GM23338 (cell line): ENCODE data around the gene QSOX1. TPM values are rescaled to one million over a fixed set of nuclear protein-coding genes. Genes with fewer than 3 reads are reported as not detected.

Experiments used
- ATAC-seq: fragments of 200-7000 bp; cut with Tn5 transposase; 3 replicates; pipeline ENCODE4 v1.9.1; 2020
- DNase-seq: peaks from one replicate; pipeline ENCODE4 v3.0.0-alpha.2; 2015; ENCODE audit warnings: low spot score
- H2AFZ ChIP-seq: fragments of 200-600 bp; sonication (generic); 2 replicates; pipeline ENCODE4 v1.8.0; 2016; ENCODE audit warnings: antibody characterized with exemption, mild to moderate bottlenecking, moderate library complexity
- H3F3A ChIP-seq: fragments of 200-600 bp; sonication (generic); replicated peaks from 2 replicates; pipeline ENCODE4 v1.8.0; 2017; ENCODE audit warnings: antibody characterized with exemption, mixed run types, low read depth
- H3K27ac ChIP-seq: fragments of 200-600 bp; sonication (generic); 2 replicates; pipeline ENCODE4 v1.6.1; 2016; ENCODE audit warnings: low read depth
- H3K27me3 ChIP-seq: fragments of 200-600 bp; sonication (generic); 2 replicates; pipeline ENCODE4 v1.8.0; 2016; ENCODE audit warnings: mild to moderate bottlenecking, mixed run types, moderate library complexity; ENCODE audit not compliant: insufficient read depth
- H3K36me3 ChIP-seq: fragments of 200-600 bp; sonication (generic); 2 replicates; pipeline ENCODE4 v1.8.0; 2016; ENCODE audit warnings: mild to moderate bottlenecking; ENCODE audit not compliant: insufficient read depth
- H3K4me1 ChIP-seq: fragments of 200-600 bp; sonication (generic); 2 replicates; pipeline ENCODE4 v1.8.0; 2016; ENCODE audit warnings: mild to moderate bottlenecking, moderate library complexity; ENCODE audit not compliant: insufficient read depth
- H3K4me2 ChIP-seq: fragments of 200-600 bp; sonication (generic); 2 replicates; pipeline ENCODE4 v1.7.1; 2017; ENCODE audit warnings: mixed run types
- H3K4me3 ChIP-seq: fragments of 200-600 bp; sonication (generic); 2 replicates; pipeline ENCODE4 v1.6.1; 2016; ENCODE audit warnings: mixed run types
- H3K79me2 ChIP-seq: fragments of 200-600 bp; sonication (generic); replicated peaks from 2 replicates; pipeline ENCODE4 v1.8.0; 2017; ENCODE audit warnings: mild to moderate bottlenecking; ENCODE audit not compliant: insufficient read depth
- H3K9me2 ChIP-seq: fragments of 200-600 bp; sonication (generic); 2 replicates; pipeline ENCODE4 v1.8.0; 2017; ENCODE audit not compliant: insufficient read depth
- H4K20me1 ChIP-seq: fragments of 200-600 bp; sonication (generic); replicated peaks from 2 replicates; pipeline ENCODE4 v1.8.0; 2017; ENCODE audit warnings: mild to moderate bottlenecking; ENCODE audit not compliant: insufficient read depth
- H3K27ac Mint-ChIP-seq: 2 replicates; pipeline ENCODE4 v1.8.0; 2020; ENCODE audit warnings: inconsistent platforms, mild to moderate bottlenecking, moderate library complexity, mixed read lengths
- H3K27me3 Mint-ChIP-seq: 3 replicates; pipeline ENCODE4 v1.8.0; 2022; ENCODE audit warnings: low read depth, mild to moderate bottlenecking, moderate library complexity, mixed read lengths, inconsistent platforms; ENCODE audit not compliant: insufficient read depth, poor library complexity
- H3K36me3 Mint-ChIP-seq: 3 replicates; pipeline ENCODE4 v1.8.0; 2021; ENCODE audit warnings: low read depth, mild to moderate bottlenecking, inconsistent platforms, moderate library complexity, mixed read lengths
- H3K4me1 Mint-ChIP-seq: 3 replicates; pipeline ENCODE4 v1.8.0; 2020; ENCODE audit warnings: mild to moderate bottlenecking, inconsistent platforms, mixed read lengths
- H3K4me3 Mint-ChIP-seq: 3 replicates; pipeline ENCODE4 v1.8.0; 2021; ENCODE audit warnings: moderate library complexity, mild to moderate bottlenecking, inconsistent platforms, mixed read lengths
- H3K9me3 Mint-ChIP-seq: 3 replicates; pipeline ENCODE4 v1.8.0; 2020; ENCODE audit warnings: moderate library complexity, mild to moderate bottlenecking, inconsistent platforms, mixed read lengths
- CTCF ChIP-seq, 2 experiments: fragments of 200-600 bp in 1 of 2; sonication (generic) in 1 of 2; conservative IDR thresholded peaks; 2 replicates each; pipeline versions ENCODE4 v1.5.1 to v1.6.1; 2016 to 2017; ENCODE audit warnings: antibody characterized with exemption in 2 of 2, low read depth in 2 of 2, mild to moderate bottlenecking in 2 of 2, moderate library complexity in 1 of 2
- EZH2 ChIP-seq: fragments of 200-600 bp; sonication (generic); IDR thresholded peaks from one replicate; pipeline ENCODE4 v1.8.0; 2017; ENCODE audit warnings: antibody characterized with exemption, mild to moderate bottlenecking, low read depth; ENCODE audit not compliant: unreplicated experiment
- EZH2phosphoT487 ChIP-seq: fragments of 200-600 bp; sonication (generic); IDR thresholded peaks from one replicate; pipeline ENCODE4 v1.8.1; 2018; ENCODE audit warnings: antibody characterized with exemption; ENCODE audit not compliant: unreplicated experiment
- NANOG ChIP-seq: IDR thresholded peaks from 2 replicates; pipeline ENCODE4 v1.6.1; 2016; ENCODE audit warnings: antibody characterized with exemption, borderline replicate concordance
- POLR2AphosphoS5 ChIP-seq: IDR thresholded peaks from 2 replicates; pipeline ENCODE4 v1.6.1; 2016; ENCODE audit warnings: antibody characterized with exemption, low read depth
- ZNF114 ChIP-seq: fragments of 250-450 bp; sonication (Bioruptor Pico); IDR thresholded peaks from 2 replicates; pipeline ENCODE4 v1.5.0; 2020; ENCODE audit warnings: mild to moderate bottlenecking, moderate library complexity
- ZNF462 ChIP-seq: fragments of 250-450 bp; sonication (Bioruptor Pico); IDR thresholded peaks from 2 replicates; pipeline ENCODE4 v1.5.0; 2020; ENCODE audit warnings: mild to moderate bottlenecking, moderate library complexity
- polyA plus RNA-seq: library from polyadenylated mRNA; unstranded; fragments of >200 nt; fragmentation: Nextera tagmentation; extraction: Ambion mirVana; gene quantifications from 2 replicates; pipeline ENCODE4 v1.2.1, GENCODE V29; 2016
- total RNA-seq: library from RNA; depleted of rRNA; stranded (reverse); fragments of >200 nt; shearing (Covaris generic); gene quantifications from 2 replicates; pipeline ENCODE4 v1.2.3, GENCODE V29; 2014
- TF ChIP-seq, protein P1 (sequence below): IDR thresholded peaks from one replicate; pipeline ENCODE4 v1.6.1; 2018; ENCODE audit warnings: antibody characterized with exemption; ENCODE audit not compliant: unreplicated experiment

The QSOX1 gene
- total and polyA plus RNA-seq, 2 experiments from 2014 or later: 47.8 to 119 TPM

- peaks cover 78% of the 10 kb centered on the region for H3K4me1 Mint-ChIP-seq
These were observed 81.0 kb downstream of the QSOX1 start for GRCh38 chr1:180235502-180236239.

More at GRCh38 chr1:180235502-180236239, 81.0 kb downstream of the QSOX1 start:
- Histone ChIP-seq H2AFZ (peak overlapping the region; percentile 52), H3K4me3 (peak overlapping the region; percentile 62), H3K27me3 (peaks cover 81% of the 10 kb centered on the region), H3K27ac (no peak overlapping the region), H3K79me2 (0 out of 2 replicates have a peak, but pooled peaks cover 4% of the 10 kb centered on the region), H3K36me3 (no peaks in the 10 kb centered on the region), H3K4me1 (peaks cover 64% of the 10 kb centered on the region), H3F3A (peaks cover 34% of the 10 kb centered on the region), H3K9me2 (no peaks in the 10 kb centered on the region), H3K4me2 (peak overlapping the region; percentile 100), H4K20me1 (no peaks in the 10 kb centered on the region; the same call in 1 of the 2 replicates)
- Mint-ChIP-seq H3K27ac (no peak overlapping the region), H3K27me3 (peaks cover 77% of the 10 kb centered on the region), H3K36me3 (no peaks in the 10 kb centered on the region), H3K9me3 (no peaks in the 10 kb centered on the region; the same call in 2 of the 3 replicates), H3K4me3 (peak overlapping the region; percentile 77)
- ATAC-seq: peak; percentile 13
- peak; percentile 84 for DNase-seq
- no peak for TF ChIP-seq ZNF114 (CRISPR knock-in tag)
- peak; percentile 93 for TF ChIP-seq EZH2
- TF ChIP-seq, protein P1, sequence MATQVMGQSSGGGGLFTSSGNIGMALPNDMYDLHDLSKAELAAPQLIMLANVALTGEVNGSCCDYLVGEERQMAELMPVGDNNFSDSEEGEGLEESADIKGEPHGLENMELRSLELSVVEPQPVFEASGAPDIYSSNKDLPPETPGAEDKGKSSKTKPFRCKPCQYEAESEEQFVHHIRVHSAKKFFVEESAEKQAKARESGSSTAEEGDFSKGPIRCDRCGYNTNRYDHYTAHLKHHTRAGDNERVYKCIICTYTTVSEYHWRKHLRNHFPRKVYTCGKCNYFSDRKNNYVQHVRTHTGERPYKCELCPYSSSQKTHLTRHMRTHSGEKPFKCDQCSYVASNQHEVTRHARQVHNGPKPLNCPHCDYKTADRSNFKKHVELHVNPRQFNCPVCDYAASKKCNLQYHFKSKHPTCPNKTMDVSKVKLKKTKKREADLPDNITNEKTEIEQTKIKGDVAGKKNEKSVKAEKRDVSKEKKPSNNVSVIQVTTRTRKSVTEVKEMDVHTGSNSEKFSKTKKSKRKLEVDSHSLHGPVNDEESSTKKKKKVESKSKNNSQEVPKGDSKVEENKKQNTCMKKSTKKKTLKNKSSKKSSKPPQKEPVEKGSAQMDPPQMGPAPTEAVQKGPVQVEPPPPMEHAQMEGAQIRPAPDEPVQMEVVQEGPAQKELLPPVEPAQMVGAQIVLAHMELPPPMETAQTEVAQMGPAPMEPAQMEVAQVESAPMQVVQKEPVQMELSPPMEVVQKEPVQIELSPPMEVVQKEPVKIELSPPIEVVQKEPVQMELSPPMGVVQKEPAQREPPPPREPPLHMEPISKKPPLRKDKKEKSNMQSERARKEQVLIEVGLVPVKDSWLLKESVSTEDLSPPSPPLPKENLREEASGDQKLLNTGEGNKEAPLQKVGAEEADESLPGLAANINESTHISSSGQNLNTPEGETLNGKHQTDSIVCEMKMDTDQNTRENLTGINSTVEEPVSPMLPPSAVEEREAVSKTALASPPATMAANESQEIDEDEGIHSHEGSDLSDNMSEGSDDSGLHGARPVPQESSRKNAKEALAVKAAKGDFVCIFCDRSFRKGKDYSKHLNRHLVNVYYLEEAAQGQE: no peak
- TF ChIP-seq ZNF462: no peak
- TF ChIP-seq EZH2phosphoT487: peak; percentile 85
- TF ChIP-seq NANOG: no peak
- TF ChIP-seq POLR2AphosphoS5: no peak
- TF ChIP-seq CTCF (conservative IDR thresholded peaks at IDR 0.05; ENCODE audit: low read depth in 2 of 2): no peak
